Thoracic aorta (tissue), 2 donors: ENCODE data around the gene GALNT10. TPM values are rescaled to one million over a fixed set of nuclear protein-coding genes. Genes with fewer than 3 reads are reported as not detected.

ENCODE experiments used
- ATAC-seq: fragments of 150-250 bp; one replicate; pipeline ENCODE4 v1.8.0; 2017; ENCODE audit warnings: low read depth; ENCODE audit not compliant: insufficient number of reproducible peaks, low FRiP score
- DNase-seq: peaks from one replicate; pipeline ENCODE4 v3.0.0-alpha.2; 2020; ENCODE audit warnings: low spot score
- H3K27ac ChIP-seq, 2 donors: fragments of 200-600 bp; sonication (generic); 1 replicate in 1 of 2; 2 replicates in 1 of 2; pipeline ENCODE4 v1.5.1; 2016; ENCODE audit warnings: mild to moderate bottlenecking in 2 of 2, moderate library complexity in 2 of 2
- H3K27me3 ChIP-seq: fragments of 200-600 bp; sonication (generic); replicated peaks from 2 replicates; pipeline ENCODE4 v1.6.0; 2016; ENCODE audit warnings: mild to moderate bottlenecking; ENCODE audit not compliant: insufficient read depth
- H3K36me3 ChIP-seq: fragments of 200-600 bp; sonication (generic); one replicate; pipeline ENCODE4 v1.5.1; 2016
- H3K4me1 ChIP-seq, 2 donors: fragments of 200-600 bp; sonication (generic); 1 replicate in 1 of 2; 2 replicates in 1 of 2; pipeline versions ENCODE4 v1.5.1 to v1.6.0; 2016; ENCODE audit warnings: low read depth in 2 of 2, mild to moderate bottlenecking in 1 of 2; ENCODE audit not compliant: control insufficient read depth in 1 of 2
- H3K4me3 ChIP-seq: fragments of 200-600 bp; sonication (generic); 2 replicates; pipeline ENCODE4 v1.5.1; 2016; ENCODE audit warnings: mild to moderate bottlenecking
- H3K9me3 ChIP-seq: fragments of 200-600 bp; sonication (generic); 2 replicates; pipeline ENCODE4 v1.5.1; 2016
- total RNA-seq, 2 donors: library from RNA; depleted of rRNA; stranded (reverse); fragments of >200 nt; gene quantifications; one replicate each; pipeline versions ENCODE4 v1.1.0 to v1.2.3, GENCODE V29; 2016
- TF ChIP-seq, protein P1 (sequence below): fragments of 200-600 bp; sonication (generic); IDR thresholded peaks from one replicate; pipeline ENCODE4 v1.5.1; 2019; ENCODE audit warnings: antibody characterized with exemption

The GALNT10 gene
- total RNA-seq, 2 donors from 2014 or later = 43.0 to 52.7 TPM

DNA sequence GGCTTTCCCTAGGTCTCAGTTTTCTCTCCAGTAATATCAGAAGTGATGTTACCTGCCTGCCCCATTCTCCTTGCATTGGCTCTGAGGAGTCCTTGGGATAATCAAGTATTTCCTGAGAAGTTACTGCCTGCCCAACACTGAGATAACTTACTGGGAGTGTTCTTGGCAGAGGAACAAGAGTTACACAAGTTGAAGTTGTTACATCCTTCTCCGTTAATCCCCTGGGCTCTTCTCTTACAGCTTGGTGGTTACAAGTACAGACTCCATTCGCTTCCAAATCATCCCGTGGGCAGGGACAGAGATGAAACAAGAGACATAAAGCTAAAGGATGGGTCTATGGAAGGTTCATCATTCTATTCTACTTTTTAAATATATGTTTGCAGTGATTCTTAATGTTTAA, 181.2 kb downstream of the GALNT10 start:
- DNase-seq (no peak), ATAC-seq (no peak)
- Histone ChIP-seq H3K36me3 (no peaks in the 10 kb centered on the region), H3K27me3 (no peaks in the 10 kb centered on the region), H3K27ac (peak overlapping the region; percentile 70 to 82), H3K4me3 (no peak overlapping the region), H3K9me3 (no peaks in the 10 kb centered on the region), H3K4me1 (peaks cover 34 to 60% of the 10 kb centered on the region in 2 donors)
- TF ChIP-seq, protein P1, sequence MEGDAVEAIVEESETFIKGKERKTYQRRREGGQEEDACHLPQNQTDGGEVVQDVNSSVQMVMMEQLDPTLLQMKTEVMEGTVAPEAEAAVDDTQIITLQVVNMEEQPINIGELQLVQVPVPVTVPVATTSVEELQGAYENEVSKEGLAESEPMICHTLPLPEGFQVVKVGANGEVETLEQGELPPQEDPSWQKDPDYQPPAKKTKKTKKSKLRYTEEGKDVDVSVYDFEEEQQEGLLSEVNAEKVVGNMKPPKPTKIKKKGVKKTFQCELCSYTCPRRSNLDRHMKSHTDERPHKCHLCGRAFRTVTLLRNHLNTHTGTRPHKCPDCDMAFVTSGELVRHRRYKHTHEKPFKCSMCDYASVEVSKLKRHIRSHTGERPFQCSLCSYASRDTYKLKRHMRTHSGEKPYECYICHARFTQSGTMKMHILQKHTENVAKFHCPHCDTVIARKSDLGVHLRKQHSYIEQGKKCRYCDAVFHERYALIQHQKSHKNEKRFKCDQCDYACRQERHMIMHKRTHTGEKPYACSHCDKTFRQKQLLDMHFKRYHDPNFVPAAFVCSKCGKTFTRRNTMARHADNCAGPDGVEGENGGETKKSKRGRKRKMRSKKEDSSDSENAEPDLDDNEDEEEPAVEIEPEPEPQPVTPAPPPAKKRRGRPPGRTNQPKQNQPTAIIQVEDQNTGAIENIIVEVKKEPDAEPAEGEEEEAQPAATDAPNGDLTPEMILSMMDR = no peak

DNA sequence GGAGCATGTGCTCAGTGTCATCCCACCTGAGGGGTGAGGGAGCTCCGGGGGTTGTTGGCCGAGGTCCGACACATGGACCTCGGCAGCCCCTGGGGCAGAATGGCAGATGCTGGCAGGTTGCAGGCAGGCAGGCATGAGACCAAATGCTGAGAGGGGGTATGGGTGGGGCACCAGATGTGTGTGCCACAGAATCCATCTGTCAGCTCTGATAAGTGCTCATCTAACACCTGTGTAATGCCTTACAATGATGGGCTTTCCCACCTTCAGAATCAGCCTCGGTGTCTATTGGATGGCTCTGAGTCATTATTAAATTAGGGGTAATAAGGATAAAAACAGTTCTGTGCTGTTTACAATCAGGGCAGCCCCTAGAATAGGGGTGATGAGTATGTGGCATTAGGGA, 182.1 kb downstream of the GALNT10 start:
- no peaks in the 10 kb centered on the region for H3K27me3 ChIP-seq
- TF ChIP-seq, protein P1 = no peak
- H3K36me3 ChIP-seq = no peaks in the 10 kb centered on the region
- no peak for DNase-seq
- H3K27ac ChIP-seq = no peak overlapping the region
- no peak overlapping the region for H3K4me3 ChIP-seq
- no peaks in the 10 kb centered on the region for H3K9me3 ChIP-seq
- H3K4me1 ChIP-seq = peaks cover 26 to 50% of the 10 kb centered on the region in 2 donors
- no peak for ATAC-seq

DNA sequence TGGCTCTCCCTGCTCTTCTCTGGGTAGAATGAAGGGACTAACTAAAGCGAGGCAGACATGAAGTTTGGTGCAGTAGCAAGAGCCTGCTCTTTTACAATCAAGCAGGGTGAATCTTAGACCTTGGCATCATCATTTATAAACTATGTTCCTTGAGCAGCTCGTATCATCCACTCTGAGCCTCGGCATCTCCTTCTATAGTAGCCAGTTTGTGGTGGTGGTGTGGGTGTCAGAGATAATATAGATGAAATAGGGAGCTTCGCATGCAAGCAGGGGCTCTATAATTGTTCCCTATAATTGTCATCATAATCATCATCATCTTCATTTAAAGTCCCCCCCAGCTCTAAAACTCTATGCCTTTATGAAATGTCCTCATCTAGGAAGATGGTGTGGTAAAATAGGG, 182.8 kb downstream of the GALNT10 start:
- Histone ChIP-seq H3K4me1 (peaks cover 21 to 43% of the 10 kb centered on the region in 2 donors), H3K4me3 (no peak overlapping the region), H3K9me3 (no peaks in the 10 kb centered on the region), H3K27ac (no peak overlapping the region), H3K36me3 (no peaks in the 10 kb centered on the region), H3K27me3 (no peaks in the 10 kb centered on the region)
- TF ChIP-seq, protein P1 = no peak
- no peak for DNase-seq
- no peak for ATAC-seq

DNA sequence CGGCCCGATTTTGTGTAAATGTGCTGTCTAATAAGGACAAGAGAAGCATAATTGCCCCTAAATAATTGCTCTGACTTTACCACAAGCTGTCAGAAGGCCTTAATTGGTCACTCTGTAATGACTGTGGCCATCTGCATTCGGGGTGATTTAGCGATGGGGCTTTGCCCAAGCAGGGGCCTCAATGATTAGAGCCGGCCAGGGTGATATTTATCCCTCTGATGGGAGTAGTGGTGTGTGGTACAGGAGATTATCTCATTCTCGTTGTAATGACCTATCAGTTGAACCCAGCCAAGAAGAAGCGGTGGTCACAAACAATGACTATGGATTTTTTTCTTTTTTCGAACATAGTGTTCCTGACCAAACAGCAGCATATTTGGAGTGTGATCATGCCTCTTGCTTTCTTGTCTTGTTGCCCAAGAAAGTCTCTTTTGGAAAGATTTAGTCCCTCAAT, 183.2 kb downstream of the GALNT10 start:
- TF ChIP-seq, protein P1 = no peak

DNA sequence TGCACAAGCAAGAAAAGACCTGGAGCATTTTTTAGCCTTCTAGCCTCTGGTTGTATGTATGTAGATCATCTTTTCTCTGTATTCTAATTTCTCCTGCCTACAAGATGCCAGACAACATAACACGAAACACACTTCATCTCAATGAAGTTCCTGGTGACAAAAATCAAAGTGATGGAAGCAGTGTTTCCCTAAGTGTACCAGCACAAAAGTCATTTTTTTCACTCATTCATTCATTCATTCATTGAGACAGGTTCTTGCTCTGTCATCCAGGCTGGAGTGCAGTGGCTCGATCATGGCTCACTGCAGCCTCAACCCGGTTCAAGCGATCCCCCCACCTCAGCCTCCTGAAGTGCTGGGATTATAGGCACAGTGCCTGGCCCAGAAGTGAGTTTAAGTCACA, 183.7 kb downstream of the GALNT10 start:
- ATAC-seq (no peak), DNase-seq (no peak)
- no peaks in the 10 kb centered on the region for H3K36me3 ChIP-seq
- H3K9me3 ChIP-seq = no peaks in the 10 kb centered on the region
- TF ChIP-seq, protein P1 = no peak
- no peak overlapping the region for H3K4me3 ChIP-seq
- H3K27ac ChIP-seq = no peak overlapping the region
- peaks cover 13 to 34% of the 10 kb centered on the region in 2 donors for H3K4me1 ChIP-seq
- H3K27me3 ChIP-seq = no peaks in the 10 kb centered on the region

More for the DNA sequence above, 183.2 kb downstream of the GALNT10 start:
- ATAC-seq = no peak
- H3K9me3 ChIP-seq = no peaks in the 10 kb centered on the region
- H3K4me1 ChIP-seq = peaks cover 17 to 39% of the 10 kb centered on the region in 2 donors
- no peaks in the 10 kb centered on the region for H3K36me3 ChIP-seq
- no peak for DNase-seq
- H3K27me3 ChIP-seq = no peaks in the 10 kb centered on the region
- no peak overlapping the region for H3K4me3 ChIP-seq
- no peak overlapping the region for H3K27ac ChIP-seq
